Endodermal cell (in vitro differentiated cells): ENCODE measurements around the gene ACAD10. TPM values are rescaled to one million over a fixed set of nuclear protein-coding genes. Genes with fewer than 3 reads are reported as not detected.
A peak's percentile ranks its signal among the peaks of the same experiment; 100 is the strongest.
"Not testable (repeated sequence)": the region's sequence is repeated elsewhere in the genome, so short reads cannot be mapped to it uniquely, and the experiment has no call there.

Experiments
- DNase-seq: peaks from one replicate; pipeline ENCODE4 v3.0.0-alpha.2; 2017
- H3K27ac ChIP-seq: 2 replicates; pipeline ENCODE4 v1.5.1; 2013; ENCODE audit warnings: mild to moderate bottlenecking, low read depth, low read length, moderate library complexity
- H3K27me3 ChIP-seq: 2 replicates; pipeline ENCODE4 v1.6.1; 2013; ENCODE audit warnings: mild to moderate bottlenecking, low read length, moderate library complexity; ENCODE audit not compliant: insufficient read depth, control insufficient read depth, poor library complexity, severe bottlenecking
- H3K36me3 ChIP-seq: 2 replicates; pipeline ENCODE4 v1.7.0; 2013; ENCODE audit warnings: mild to moderate bottlenecking, low read length, moderate library complexity; ENCODE audit not compliant: control insufficient read depth, insufficient read depth
- H3K4me1 ChIP-seq: one replicate; pipeline ENCODE4 v1.7.0; 2013; ENCODE audit warnings: low read length; ENCODE audit not compliant: control insufficient read depth, insufficient read depth
- H3K4me3 ChIP-seq: 2 replicates; pipeline ENCODE4 v1.5.1; 2013; ENCODE audit warnings: mild to moderate bottlenecking, low read length, moderate library complexity
- H3K9ac ChIP-seq: 2 replicates; pipeline ENCODE4 v1.6.1; 2013; ENCODE audit warnings: mild to moderate bottlenecking, low read length, moderate library complexity; ENCODE audit not compliant: poor library complexity, severe bottlenecking; ENCODE audit errors: extremely low read depth
- H3K9me3 ChIP-seq: 2 replicates; pipeline ENCODE4 v1.6.1; 2013; ENCODE audit warnings: mild to moderate bottlenecking, low read length, moderate library complexity; ENCODE audit not compliant: control insufficient read depth
- H3K27ac Mint-ChIP-seq: 2 replicates; pipeline ENCODE4 v1.8.0; 2020; ENCODE audit warnings: mixed read lengths
- H3K27me3 Mint-ChIP-seq: 2 replicates; pipeline ENCODE4 v1.8.0; 2021; ENCODE audit warnings: mild to moderate bottlenecking, mixed read lengths; ENCODE audit not compliant: insufficient read depth
- H3K36me3 Mint-ChIP-seq: 2 replicates; pipeline ENCODE4 v1.8.0; 2020; ENCODE audit warnings: low read depth, mixed read lengths
- H3K4me1 Mint-ChIP-seq: 2 replicates; pipeline ENCODE4 v1.8.0; 2020; ENCODE audit warnings: mixed read lengths
- H3K4me3 Mint-ChIP-seq: 2 replicates; pipeline ENCODE4 v1.8.0; 2020; ENCODE audit warnings: mild to moderate bottlenecking, moderate library complexity, mixed read lengths
- H3K9me3 Mint-ChIP-seq: 2 replicates; pipeline ENCODE4 v1.8.0; 2020; ENCODE audit warnings: mild to moderate bottlenecking, mixed read lengths
- WGBS, 2 experiments: methylation state at CpG; one replicate each; pipeline versions ENCODE4 v1.1.5 to v1.1.7; 2013; ENCODE audit warnings: missing lambda C conversion rate in 2 of 2, mixed read lengths in 1 of 2; ENCODE audit not compliant: insufficient coverage in 1 of 2, insufficient read length in 1 of 2; 5-methylcytosine and 5-hydroxymethylcytosine counted together
- total RNA-seq, 2 donors: library from RNA; stranded (reverse); fragmentation: NEBNext Ultra II Directional in 1 of 2; extraction: Animal tissue kit (Norgen Biotek cat#: 25700) in 1 of 2; gene quantifications; 2 replicates in 1 of 2; 3 replicates in 1 of 2; pipeline ENCODE4 v1.2.1, GENCODE V29; 2021
- TF ChIP-seq, protein P1 (sequence below): fragments of 200-600 bp; sonication (generic); conservative IDR thresholded peaks from 2 replicates; pipeline ENCODE4 v1.5.0; 2021; ENCODE audit warnings: antibody characterized with exemption, mild to moderate bottlenecking

ACAD10 gene
- total RNA-seq, 2 donors from 2014 or later: 43.7 to 47.0 TPM

- Histone ChIP-seq H3K4me3 (no peak overlapping the region), H3K36me3 (peaks cover 47% of the 10 kb centered on the region), H3K27ac (peak overlapping the region; percentile 70), H3K9me3 (no peaks in the 10 kb centered on the region), H3K27me3 (no peaks in the 10 kb centered on the region), H3K9ac (no peak overlapping the region), H3K4me1 (no peaks in the 10 kb centered on the region)
- Mint-ChIP-seq H3K9me3 (no peaks in the 10 kb centered on the region), H3K27me3 (no peaks in the 10 kb centered on the region), H3K36me3 (peaks cover 63% of the 10 kb centered on the region), H3K27ac (no peak overlapping the region), H3K4me3 (no peak overlapping the region), H3K4me1 (no peaks in the 10 kb centered on the region)
- TF ChIP-seq, protein P1, sequence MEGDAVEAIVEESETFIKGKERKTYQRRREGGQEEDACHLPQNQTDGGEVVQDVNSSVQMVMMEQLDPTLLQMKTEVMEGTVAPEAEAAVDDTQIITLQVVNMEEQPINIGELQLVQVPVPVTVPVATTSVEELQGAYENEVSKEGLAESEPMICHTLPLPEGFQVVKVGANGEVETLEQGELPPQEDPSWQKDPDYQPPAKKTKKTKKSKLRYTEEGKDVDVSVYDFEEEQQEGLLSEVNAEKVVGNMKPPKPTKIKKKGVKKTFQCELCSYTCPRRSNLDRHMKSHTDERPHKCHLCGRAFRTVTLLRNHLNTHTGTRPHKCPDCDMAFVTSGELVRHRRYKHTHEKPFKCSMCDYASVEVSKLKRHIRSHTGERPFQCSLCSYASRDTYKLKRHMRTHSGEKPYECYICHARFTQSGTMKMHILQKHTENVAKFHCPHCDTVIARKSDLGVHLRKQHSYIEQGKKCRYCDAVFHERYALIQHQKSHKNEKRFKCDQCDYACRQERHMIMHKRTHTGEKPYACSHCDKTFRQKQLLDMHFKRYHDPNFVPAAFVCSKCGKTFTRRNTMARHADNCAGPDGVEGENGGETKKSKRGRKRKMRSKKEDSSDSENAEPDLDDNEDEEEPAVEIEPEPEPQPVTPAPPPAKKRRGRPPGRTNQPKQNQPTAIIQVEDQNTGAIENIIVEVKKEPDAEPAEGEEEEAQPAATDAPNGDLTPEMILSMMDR: no peak
- no peak for DNase-seq
- 82 to 95% methylated on average over 4 of the region's 4 CpGs for WGBS, 2 experiments
Measured at GRCh38 chr12:111715279-111715678, 29.4 kb downstream of the ACAD10 start.

DNA sequence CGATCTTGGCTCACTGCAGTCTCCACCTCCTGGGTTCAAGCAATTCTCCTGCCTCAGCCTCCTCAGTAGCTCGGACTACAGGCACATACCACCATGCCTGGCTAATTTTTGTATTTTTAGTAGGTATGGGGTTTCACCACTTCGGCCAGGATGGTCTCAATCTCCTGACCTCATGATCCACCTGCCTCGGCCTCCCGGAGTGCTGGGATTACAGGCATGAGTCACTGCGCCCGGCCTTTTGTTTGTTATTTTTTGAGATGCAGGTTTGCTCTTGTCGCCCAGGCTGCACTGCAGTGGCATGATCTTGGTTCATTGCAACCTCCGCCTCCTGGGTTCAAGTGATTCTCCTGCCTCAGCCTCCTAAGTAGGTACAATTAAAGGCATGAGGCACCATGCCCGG lies 33.5 kb downstream of the ACAD10 start:
- not testable (repeated sequence) for H3K4me1 Mint-ChIP-seq, H3K4me3 Mint-ChIP-seq, H3K27ac ChIP-seq, H3K27ac Mint-ChIP-seq, H3K4me3 ChIP-seq, H3K27me3 ChIP-seq, DNase-seq, H3K9ac ChIP-seq, H3K9me3 ChIP-seq, H3K27me3 Mint-ChIP-seq, H3K4me1 ChIP-seq
- Mint-ChIP-seq H3K9me3 (peaks cover 15% of the 10 kb centered on the region), H3K36me3 (peaks cover 60% of the 10 kb centered on the region)
- H3K36me3 ChIP-seq: peaks cover 46% of the 10 kb centered on the region
- 92 to 100% methylated on average over 4 to 10 of the region's 10 CpGs for WGBS, 2 experiments

DNA sequence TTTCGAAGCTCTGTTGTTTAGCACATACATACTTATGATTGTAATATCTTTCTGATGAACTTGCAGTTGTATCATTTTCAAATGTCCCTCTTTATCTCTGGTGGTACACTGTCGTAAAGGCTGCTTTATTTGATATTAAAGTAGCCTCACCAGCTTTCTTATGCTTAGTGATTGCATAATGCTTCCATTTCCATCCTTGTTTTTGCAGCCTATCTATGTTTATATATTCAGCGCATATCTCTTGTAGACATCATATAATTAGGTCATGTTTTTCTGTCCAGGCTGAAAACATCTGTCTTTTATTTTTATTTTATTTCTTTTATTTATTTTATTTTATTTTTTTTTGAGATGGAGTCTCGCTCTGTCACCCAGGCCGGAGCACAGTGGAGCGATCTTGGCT lies 34.6 kb downstream of the ACAD10 start:
- peaks cover 26% of the 10 kb centered on the region for H3K9me3 Mint-ChIP-seq
- peaks cover 17% of the 10 kb centered on the region for H3K9me3 ChIP-seq
- H3K9ac ChIP-seq: no peak overlapping the region
- no peak for DNase-seq
- 92 to 97% methylated on average over 4 to 5 of the region's 6 CpGs for WGBS, 2 experiments
- H3K27me3 Mint-ChIP-seq: no peaks in the 10 kb centered on the region
- peaks cover 61% of the 10 kb centered on the region for H3K36me3 Mint-ChIP-seq
- no peak overlapping the region for H3K4me3 ChIP-seq
- no peak overlapping the region for H3K27ac Mint-ChIP-seq
- H3K4me1 Mint-ChIP-seq: no peaks in the 10 kb centered on the region
- no peak overlapping the region for H3K27ac ChIP-seq
- peaks cover 49% of the 10 kb centered on the region for H3K36me3 ChIP-seq
- no peaks in the 10 kb centered on the region for H3K4me1 ChIP-seq
- no peak overlapping the region for H3K4me3 Mint-ChIP-seq
- TF ChIP-seq, protein P1: no peak
- H3K27me3 ChIP-seq: no peaks in the 10 kb centered on the region

DNA sequence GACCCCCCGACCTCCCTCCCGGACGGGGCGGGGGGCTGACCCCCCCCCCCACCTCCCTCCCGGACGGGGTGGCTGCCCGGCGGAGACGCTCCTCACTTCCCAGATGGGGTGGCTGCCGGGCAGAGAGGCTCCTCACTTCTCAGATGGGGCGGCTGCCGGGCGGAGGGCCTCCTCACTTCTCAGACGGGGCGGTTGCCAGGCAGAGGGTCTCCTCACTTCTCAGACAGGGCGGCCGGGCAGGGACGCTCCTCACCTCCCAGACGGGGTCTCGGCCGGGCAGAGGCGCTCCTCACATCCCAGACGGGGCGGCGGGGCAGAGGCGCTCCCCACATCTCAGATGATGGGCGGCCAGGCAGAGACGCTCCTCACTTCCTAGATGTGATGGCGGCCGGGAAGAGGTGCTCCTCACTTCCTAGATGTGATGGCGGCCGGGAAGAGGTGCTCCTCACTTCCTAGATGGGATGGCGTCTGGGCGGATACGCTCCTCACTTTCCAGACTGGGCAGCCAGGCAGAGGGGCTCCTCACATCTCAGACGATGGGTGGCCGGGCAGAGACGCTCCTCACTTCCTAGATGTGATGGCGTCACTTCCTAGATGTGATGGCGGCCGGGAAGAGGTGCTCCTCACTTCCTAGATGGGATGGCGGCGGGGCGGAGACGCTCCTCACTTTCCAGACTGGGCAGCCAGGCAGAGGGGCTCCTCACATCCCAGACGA lies 38.0 kb downstream of the ACAD10 start:
- 96 to 97% methylated on average over 8 to 31 of the region's 46 CpGs for WGBS, 2 experiments
- H3K27ac ChIP-seq, DNase-seq: not testable (repeated sequence)

More for the DNA sequence above, 38.0 kb downstream of the ACAD10 start:
- H3K4me3 Mint-ChIP-seq, H3K4me1 ChIP-seq, H3K27me3 ChIP-seq, H3K9ac ChIP-seq, H3K27me3 Mint-ChIP-seq, H3K27ac Mint-ChIP-seq, H3K4me3 ChIP-seq, H3K4me1 Mint-ChIP-seq: not testable (repeated sequence)
- Mint-ChIP-seq H3K9me3 (peaks cover 28% of the 10 kb centered on the region), H3K36me3 (peaks cover 76% of the 10 kb centered on the region)
- Histone ChIP-seq H3K9me3 (peaks cover 17% of the 10 kb centered on the region), H3K36me3 (peaks cover 42% of the 10 kb centered on the region)
